ENCODE results near the gene PLEKHA4. TPM values are rescaled to one million over a fixed set of nuclear protein-coding genes. Genes with fewer than 3 reads are reported as not detected.
"Not testable (repeated sequence)": the region's sequence is repeated elsewhere in the genome, so short reads cannot be mapped to it uniquely, and the experiment has no call there.

The PLEKHA4 gene
- total RNA-seq, 1 donor from 2014 or later: 6.2 TPM

DNA sequence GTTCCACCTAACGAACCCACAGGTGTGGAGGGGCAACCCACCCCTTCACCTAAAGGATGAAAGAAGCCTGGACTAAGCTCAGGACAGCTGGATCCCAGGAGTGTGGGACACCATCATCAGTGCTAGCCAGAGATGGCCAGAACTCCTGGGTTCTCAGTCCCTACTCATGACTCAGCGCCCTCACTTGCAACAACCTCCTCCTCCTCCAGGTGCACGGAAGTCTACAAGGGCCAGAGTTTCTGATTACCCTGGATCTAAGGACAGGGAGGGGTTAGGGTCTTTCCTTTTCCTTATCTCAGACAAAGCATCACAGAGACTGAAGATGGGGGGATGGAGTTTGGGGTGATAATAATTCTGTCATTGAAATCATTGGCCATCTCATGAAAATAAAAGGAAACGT, 22.1 kb upstream of the PLEKHA4 start:
- H3K9ac ChIP-seq: no peak overlapping the region
- no peaks in the 10 kb centered on the region for H3K36me3 Mint-ChIP-seq
- no peak overlapping the region for H3K27ac ChIP-seq
- H3K4me1 Mint-ChIP-seq: peaks cover 7% of the 10 kb centered on the region
- TF ChIP-seq EZH2 (IDR thresholded peaks at IDR 0.05) (no peak), EZH2phosphoT487 (IDR thresholded peaks at IDR 0.05) (no peak)
- TF ChIP-seq, protein P1, sequence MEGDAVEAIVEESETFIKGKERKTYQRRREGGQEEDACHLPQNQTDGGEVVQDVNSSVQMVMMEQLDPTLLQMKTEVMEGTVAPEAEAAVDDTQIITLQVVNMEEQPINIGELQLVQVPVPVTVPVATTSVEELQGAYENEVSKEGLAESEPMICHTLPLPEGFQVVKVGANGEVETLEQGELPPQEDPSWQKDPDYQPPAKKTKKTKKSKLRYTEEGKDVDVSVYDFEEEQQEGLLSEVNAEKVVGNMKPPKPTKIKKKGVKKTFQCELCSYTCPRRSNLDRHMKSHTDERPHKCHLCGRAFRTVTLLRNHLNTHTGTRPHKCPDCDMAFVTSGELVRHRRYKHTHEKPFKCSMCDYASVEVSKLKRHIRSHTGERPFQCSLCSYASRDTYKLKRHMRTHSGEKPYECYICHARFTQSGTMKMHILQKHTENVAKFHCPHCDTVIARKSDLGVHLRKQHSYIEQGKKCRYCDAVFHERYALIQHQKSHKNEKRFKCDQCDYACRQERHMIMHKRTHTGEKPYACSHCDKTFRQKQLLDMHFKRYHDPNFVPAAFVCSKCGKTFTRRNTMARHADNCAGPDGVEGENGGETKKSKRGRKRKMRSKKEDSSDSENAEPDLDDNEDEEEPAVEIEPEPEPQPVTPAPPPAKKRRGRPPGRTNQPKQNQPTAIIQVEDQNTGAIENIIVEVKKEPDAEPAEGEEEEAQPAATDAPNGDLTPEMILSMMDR (IDR thresholded peaks at IDR 0.05): no peak
- H3K9me3 Mint-ChIP-seq: peaks cover 5% of the 10 kb centered on the region
- no peak overlapping the region for H3K4me3 ChIP-seq
- H3K27me3 ChIP-seq: no peaks in the 10 kb centered on the region
- H3F3A ChIP-seq (ENCODE audit: low read depth): no peaks in the 10 kb centered on the region
- H3K4me3 Mint-ChIP-seq: peak overlapping the region; percentile 7
- no peak overlapping the region for H2AFZ ChIP-seq (replicated peaks)
- H3K9me3 ChIP-seq (ENCODE audit: low read depth): no peaks in the 10 kb centered on the region
- H3K36me3 ChIP-seq: no peaks in the 10 kb centered on the region
- no peaks in the 10 kb centered on the region for H3K4me1 ChIP-seq
- DNase-seq (ENCODE audit: low spot score): no peak
- no peaks in the 10 kb centered on the region for H4K20me1 ChIP-seq (ENCODE audit: low read depth)
- H3K27me3 Mint-ChIP-seq (ENCODE audit: insufficient read depth, low read depth): peaks cover 5% of the 10 kb centered on the region
- no peak overlapping the region for H3K4me2 ChIP-seq
- no peak overlapping the region for H3K27ac Mint-ChIP-seq
- no peaks in the 10 kb centered on the region for H3K79me2 ChIP-seq (ENCODE audit: low read depth)

DNA sequence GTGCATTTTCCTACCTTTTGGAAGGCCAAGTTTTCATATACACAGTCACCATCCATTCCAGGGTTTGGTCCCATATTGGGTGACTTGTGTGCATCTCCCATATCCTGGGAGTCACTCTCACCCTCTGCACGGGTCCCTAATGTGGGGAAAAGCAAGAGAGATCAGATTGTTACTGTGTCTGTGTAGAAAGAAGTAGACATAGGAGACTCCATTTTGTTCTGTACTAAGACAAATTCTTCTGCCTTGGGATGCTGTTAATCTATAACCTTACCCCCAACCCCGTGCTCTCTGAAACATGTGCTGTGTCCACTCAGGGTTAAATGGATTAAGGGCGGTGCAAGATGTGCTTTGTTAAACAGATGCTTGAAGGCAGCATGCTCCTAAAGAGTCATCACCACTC, 21.1 kb upstream of the PLEKHA4 start:
- H4K20me1 ChIP-seq (ENCODE audit: low read depth); H3K27ac ChIP-seq; H3K27me3 Mint-ChIP-seq (ENCODE audit: insufficient read depth, low read depth); H3F3A ChIP-seq (ENCODE audit: low read depth); H3K27ac Mint-ChIP-seq; H3K4me1 Mint-ChIP-seq; H3K4me2 ChIP-seq; H3K36me3 ChIP-seq; H3K9ac ChIP-seq; H3K4me1 ChIP-seq; H3K9me3 ChIP-seq (ENCODE audit: low read depth); H3K36me3 Mint-ChIP-seq; DNase-seq (ENCODE audit: low spot score); H3K4me3 ChIP-seq; H3K79me2 ChIP-seq (ENCODE audit: low read depth); H2AFZ ChIP-seq (replicated peaks); H3K9me3 Mint-ChIP-seq; H3K27me3 ChIP-seq: not testable (repeated sequence)
- peak overlapping the region; percentile 41 for H3K4me3 Mint-ChIP-seq

DNA sequence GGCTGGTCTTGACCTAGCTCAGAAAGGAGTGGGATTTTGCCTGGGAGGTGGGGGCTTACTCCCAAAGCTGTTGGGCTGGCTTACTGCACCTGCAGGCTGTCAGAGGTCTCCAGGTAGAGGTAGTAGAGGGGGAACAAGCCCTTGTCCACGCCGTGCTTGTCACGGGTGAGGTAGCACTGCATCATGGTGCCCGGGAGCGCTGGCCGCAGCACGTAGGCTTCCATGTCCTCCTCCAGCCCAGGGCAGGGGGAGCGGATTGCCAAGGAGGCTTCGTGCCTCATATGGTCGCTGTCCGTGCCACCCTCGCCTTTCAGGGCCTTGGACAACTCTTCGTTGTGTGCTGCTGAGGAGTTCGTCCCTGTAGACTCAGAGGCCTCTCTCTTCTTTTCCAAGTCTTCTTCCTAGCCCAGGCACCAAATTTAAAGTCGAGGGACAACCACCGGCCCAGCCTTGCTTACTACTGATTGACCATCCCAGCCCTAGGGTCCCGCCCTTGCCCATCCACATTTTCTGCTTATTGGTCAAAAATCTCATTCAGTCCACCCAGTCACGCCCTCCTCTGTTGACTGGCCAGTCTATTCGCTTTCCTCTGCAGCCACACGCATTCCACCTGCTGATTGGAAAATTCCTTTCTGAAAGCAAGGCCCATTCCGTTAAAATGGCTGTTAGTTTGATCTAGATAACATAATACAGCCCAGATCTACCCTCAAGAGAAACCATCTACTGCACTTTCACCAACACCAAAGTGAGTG, 19.6 kb upstream of the PLEKHA4 start:
- Histone ChIP-seq H3K36me3 (no peaks in the 10 kb centered on the region), H3K4me2 (no peak overlapping the region), H3F3A (ENCODE audit: low read depth) (no peaks in the 10 kb centered on the region), H3K4me3 (no peak overlapping the region), H3K27ac (no peak overlapping the region), H3K9me3 (ENCODE audit: low read depth) (no peaks in the 10 kb centered on the region), H4K20me1 (ENCODE audit: low read depth) (no peaks in the 10 kb centered on the region), H3K9ac (no peak overlapping the region), H3K79me2 (ENCODE audit: low read depth) (no peaks in the 10 kb centered on the region), H3K27me3 (no peaks in the 10 kb centered on the region), H3K4me1 (no peaks in the 10 kb centered on the region), H2AFZ (replicated peaks) (no peak overlapping the region)
- H3K4me3 Mint-ChIP-seq: no peak overlapping the region
- H3K27me3 Mint-ChIP-seq (ENCODE audit: insufficient read depth, low read depth): peaks cover 12% of the 10 kb centered on the region
- H3K9me3 Mint-ChIP-seq: peaks cover 13% of the 10 kb centered on the region
- no peak for DNase-seq (ENCODE audit: low spot score)
- TF ChIP-seq, protein P1 (IDR thresholded peaks at IDR 0.05): no peak
- TF ChIP-seq EZH2 (IDR thresholded peaks at IDR 0.05): no peak
- no peak for TF ChIP-seq EZH2phosphoT487 (IDR thresholded peaks at IDR 0.05)
- H3K36me3 Mint-ChIP-seq: no peaks in the 10 kb centered on the region
- peak overlapping the region; percentile 68 for H3K27ac Mint-ChIP-seq
- H3K4me1 Mint-ChIP-seq: peaks cover 7% of the 10 kb centered on the region

DNA sequence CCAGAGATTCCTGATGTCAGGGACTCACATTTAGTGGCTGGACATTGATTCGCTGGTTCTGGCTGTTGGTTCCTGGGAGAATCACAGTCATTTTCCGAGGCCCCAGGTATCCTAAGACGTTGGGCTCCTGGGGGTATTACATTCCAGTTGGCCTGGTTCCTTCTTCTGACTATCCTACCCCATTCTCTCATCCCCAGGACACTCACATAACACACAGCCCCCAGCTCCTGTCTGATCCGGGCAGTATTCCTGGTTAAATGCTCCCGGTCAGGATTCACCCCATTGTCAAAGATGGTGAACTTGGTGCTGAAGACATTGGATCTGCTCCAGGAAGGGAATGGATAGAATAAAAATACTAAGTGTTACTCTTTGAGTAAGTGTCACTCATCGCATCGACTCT, 15.3 kb upstream of the PLEKHA4 start:
- Histone ChIP-seq H3F3A (ENCODE audit: low read depth) (peaks cover 12% of the 10 kb centered on the region), H3K27ac (no peak overlapping the region), H3K79me2 (ENCODE audit: low read depth) (no peaks in the 10 kb centered on the region), H3K4me1 (peaks cover 9% of the 10 kb centered on the region), H3K27me3 (no peaks in the 10 kb centered on the region), H3K4me3 (no peak overlapping the region), H3K9me3 (ENCODE audit: low read depth) (no peaks in the 10 kb centered on the region), H3K36me3 (no peaks in the 10 kb centered on the region), H2AFZ (replicated peaks) (no peak overlapping the region), H3K9ac (no peak overlapping the region), H3K4me2 (no peak overlapping the region), H4K20me1 (ENCODE audit: low read depth) (no peaks in the 10 kb centered on the region)
- Mint-ChIP-seq H3K4me3 (no peak overlapping the region), H3K27me3 (ENCODE audit: insufficient read depth, low read depth) (peaks cover 10% of the 10 kb centered on the region), H3K36me3 (peaks cover 2% of the 10 kb centered on the region), H3K27ac (no peak overlapping the region), H3K9me3 (peaks cover 16% of the 10 kb centered on the region), H3K4me1 (peaks cover 10% of the 10 kb centered on the region)
- DNase-seq (ENCODE audit: low spot score): no peak
- TF ChIP-seq EZH2 (IDR thresholded peaks at IDR 0.05) (no peak), EZH2phosphoT487 (IDR thresholded peaks at IDR 0.05) (no peak)
- TF ChIP-seq, protein P1 (IDR thresholded peaks at IDR 0.05): no peak
